Measurements from ENCODE around the gene SLC6A16.
"Not testable (repeated sequence)": the region's sequence is repeated elsewhere in the genome, so short reads cannot be mapped to it uniquely, and the experiment has no call there.

The SLC6A16 gene

DNA sequence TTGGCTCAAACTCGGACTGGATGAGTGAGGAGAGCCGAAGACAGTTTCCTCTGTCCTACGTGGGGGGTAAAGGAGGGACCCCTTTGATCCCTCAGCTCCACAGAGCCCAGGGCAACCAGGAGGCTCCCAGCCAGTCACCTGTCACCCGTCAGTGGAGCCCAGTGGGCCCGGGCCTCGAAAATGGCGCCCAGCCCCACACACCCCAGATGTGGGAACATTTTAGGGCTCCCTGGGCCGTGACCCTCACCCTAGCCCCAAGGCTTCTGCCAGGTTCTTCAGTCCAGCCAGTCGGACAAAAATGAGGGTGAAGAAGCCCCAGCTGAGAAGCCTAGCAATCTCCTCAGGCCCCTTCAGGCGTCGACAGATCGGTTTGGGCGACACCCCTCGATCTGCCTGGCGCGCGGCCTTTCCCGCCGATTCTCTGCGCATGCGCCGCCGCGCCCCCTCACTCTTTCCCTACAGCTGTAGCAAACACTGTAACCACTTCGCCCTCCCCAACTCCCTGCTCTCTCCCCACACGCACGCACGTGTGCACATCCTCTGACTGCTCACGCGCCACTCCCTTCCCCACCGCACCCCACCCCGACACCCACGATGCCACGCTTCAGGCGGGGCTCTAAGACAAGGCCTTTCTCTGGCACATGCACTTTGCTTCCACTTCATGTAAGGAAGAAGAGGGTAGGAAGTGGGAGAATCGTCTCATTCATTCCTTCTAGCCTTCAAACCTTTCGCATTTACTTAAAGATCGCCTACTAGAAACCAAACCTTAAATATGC is at the start of gene SLC6A16:
Gene SLC6A16 (minus strand): TSS at position 391 of the 776 bp plus-strand sequence. CDS start 13,844 bp downstream, outside the sequence.
- no peak for DNase-seq (ENCODE audit: low read depth)

GRCh38 chr19:49373174-49373573 is 48.2 kb upstream of the SLC6A16 start:
- DNase-seq (ENCODE audit: low read depth) = not testable (repeated sequence)

- no peak for DNase-seq (ENCODE audit: low read depth)
Measured at GRCh38 chr19:49371184-49371583, 46.2 kb upstream of the SLC6A16 start.

GRCh38 chr19:49368711-49369358 is 43.8 kb upstream of the SLC6A16 start:
- DNase-seq (ENCODE audit: low read depth) = no peak

- DNase-seq (ENCODE audit: low read depth) = no peak
Measured at GRCh38 chr19:49366110-49366509, 41.1 kb upstream of the SLC6A16 start.

DNA sequence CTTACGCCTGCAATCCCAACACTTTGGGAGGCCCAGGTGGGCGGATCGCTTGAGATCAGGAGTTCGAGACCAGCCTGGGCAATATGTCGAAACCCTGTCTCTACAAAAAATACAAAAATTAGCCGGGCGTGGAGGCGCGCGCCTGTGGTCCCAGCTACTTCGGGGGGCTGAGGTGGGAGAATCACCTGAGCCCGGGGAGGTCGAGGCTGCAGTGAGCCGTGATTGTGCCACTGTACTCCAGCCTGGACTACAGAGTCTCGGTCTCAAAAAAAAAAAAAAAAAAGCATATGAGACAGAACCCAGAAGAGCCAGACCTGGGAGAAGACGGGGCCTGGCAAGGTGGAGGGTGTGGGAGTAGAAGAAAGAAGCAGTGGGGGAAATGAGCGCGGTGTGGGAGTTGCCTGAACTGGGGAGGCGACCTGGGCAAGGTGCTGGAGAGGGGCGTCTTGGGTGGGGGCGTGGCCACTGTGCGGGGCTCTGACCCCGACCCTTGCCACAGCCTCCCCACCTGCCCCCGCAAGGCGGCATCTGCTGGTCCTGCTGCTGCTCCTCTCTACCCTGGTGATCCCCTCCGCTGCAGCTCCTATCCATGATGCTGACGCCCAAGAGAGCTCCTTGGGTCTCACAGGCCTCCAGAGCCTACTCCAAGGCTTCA is 39.2 kb upstream of the SLC6A16 start:
- DNase-seq (ENCODE audit: low read depth) = no peak

DNA sequence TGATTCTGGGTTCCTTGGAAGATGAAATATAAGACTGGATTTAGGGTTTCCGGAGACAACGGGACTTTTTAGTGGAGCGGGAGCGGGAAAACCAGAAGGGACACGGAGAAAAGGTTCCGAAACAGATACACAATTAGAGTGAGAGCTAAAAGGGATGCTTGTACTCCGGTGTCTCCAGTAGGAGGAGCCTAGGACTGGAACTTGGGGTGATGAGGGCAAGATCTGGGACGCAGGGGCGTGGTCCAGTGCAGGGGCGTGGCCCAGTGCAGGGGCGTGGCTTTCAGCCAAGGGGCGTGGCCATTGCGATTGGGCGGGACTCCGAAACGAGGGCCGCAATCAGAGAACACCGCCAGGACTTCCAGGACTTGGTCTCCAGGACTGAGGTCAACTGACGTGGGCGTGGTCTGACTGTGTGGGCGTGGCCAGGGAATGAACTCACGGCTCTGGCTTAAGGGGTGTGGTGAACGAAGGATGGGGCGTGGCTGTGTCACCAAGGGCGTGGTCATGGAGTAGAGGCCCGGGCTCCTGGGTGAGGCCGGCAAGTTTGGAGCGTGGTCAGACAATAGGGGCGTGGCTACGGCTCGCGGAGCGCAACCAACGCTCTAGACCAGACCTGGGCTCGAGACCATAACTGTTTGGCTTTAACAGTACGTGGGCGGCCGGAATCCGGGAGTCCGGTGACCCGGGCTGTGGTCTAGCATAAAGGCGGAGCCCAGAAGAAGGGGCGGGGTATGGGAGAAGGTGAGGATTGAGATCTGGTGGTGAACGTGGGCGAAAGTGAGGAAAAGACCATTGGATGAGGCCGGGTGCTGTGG is 38.5 kb upstream of the SLC6A16 start, which contains the start of gene DKKL1:
Gene DKKL1 (plus strand): TSS at position 610 of the 815 bp plus-strand sequence. CDS start 122 bp downstream, at position 732.
- peak; percentile 36 for DNase-seq (ENCODE audit: low read depth)

- no peak for DNase-seq (ENCODE audit: low read depth)
Measured at GRCh38 chr19:49362929-49363267, 37.9 kb upstream of the SLC6A16 start.

DNA sequence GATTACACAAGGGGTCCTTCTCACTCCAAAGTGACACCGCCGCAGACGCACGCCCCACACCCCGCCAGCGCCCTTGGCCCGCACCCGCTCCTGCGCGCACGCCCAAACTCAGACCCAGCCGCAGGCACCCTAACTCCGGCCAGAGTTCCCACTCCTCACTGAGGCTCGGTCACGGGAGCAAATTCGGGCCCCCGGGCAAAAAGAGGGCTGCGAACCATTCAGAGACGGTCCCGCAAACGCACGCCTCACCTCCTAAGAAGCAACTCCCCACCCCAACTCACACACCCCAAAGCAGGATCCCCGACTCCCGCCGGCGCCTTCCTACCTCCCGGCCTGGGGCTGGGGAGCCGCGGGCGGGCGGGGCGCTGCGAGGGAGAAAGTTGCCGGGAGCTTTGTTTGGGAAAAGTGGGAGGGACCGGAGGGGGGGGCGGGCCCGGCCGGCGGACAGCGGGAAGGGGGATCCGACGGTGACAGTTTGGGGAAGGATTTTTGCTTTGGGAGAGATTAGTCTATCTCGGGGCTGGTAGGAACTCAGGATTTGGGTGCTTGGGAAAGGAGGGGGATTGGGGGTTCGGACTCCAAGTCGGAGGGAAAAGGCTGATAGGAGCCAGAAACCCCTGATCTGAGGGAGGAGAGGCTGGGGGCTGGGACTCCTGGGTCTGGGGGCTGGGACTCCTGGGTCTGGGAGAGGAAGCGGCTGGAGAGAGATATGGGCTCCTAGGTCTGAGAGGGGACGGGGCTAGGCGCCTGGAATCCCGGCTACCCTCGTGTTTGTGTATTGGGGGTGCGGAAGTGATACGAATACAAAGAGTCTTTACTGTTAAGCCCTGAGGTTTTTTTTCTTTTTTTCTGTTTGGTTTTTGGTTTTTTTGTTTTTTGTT is 37.3 kb upstream of the SLC6A16 start, which contains the start of gene TEAD2:
Gene TEAD2 (minus strand): TSS at position 369 of the 881 bp plus-strand sequence. CDS start 2,341 bp downstream, outside the sequence.
- DNase-seq (ENCODE audit: low read depth) = no peak

DNA sequence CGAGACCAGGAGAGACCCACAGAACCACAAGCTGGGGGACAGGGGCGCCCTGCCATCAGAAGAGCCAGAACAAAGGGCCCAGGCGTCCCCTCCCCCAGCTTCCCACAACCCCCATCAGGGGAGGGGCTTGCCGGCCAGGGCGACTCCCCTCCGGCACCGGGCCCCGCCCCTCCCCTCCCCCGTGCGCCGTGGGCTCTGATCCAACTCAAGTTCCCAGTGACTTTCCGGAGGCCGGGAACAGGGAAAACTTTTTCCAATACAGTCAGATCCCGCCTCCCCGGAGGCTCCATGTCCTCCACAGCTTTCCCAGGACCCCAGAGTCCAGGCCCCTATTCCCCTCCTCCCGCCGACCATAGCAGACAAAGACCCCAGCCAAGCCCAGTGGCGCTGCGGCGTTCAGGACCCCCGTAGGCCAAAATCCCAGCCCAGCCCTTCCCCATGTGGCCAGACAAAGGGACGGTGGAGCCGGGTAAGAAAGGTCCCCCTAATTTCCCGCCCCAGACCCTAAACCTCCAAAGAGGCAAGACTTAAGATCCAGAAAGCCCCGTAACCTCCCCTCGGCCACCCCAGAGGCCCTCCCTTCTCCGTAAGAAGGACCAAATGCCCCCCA is 36.6 kb upstream of the SLC6A16 start:
- DNase-seq (ENCODE audit: low read depth) = no peak

DNA sequence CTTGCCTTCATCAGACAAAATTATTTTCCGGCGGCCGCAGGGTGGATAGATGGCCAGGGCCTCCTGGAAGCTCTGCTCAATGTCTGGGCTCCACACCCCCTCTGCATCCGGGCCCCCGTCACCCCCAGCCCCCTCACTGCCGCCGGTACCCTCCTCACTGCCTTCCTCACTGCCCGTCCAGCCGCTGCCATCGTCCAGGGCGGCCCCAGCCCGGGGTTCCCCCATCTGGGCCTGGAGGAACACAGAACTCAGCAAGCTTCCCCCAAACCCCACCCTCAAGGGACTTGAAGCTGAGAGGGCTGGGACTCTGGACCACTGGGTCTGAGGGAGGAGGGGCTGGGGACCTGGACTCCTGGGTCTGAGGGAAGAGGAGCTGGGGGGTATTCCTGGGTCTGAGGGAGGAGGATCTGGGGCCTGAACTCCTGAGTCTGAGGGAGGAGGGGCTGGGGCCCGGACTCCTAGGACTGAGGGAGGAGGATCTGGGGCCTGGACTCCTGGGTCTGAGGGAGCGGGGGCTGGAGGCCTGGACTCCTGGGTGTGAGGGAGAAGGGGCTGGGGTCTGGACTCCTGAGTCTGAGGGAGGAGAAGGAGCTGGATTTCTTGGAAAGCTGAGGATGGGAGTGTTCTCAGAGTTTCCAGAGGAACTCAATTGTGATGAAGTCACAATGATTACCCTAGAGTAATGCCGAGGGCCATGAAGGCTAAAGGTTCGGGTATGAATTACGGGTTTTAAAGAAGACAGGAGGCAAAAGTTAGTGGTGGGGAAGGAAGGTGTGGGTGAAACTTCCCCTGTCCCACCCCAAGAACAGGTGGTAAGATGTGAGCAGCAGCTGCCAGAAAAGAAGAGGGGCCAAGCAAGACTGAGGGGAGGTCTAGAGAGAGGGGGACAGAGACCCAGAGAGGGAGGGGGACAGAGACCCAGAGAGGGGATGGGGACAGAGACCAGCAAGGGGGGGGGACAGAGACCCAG is 35.1 kb upstream of the SLC6A16 start:
- no peak for DNase-seq (ENCODE audit: low read depth)

- no peak for DNase-seq (ENCODE audit: low read depth)
Measured at GRCh38 chr19:49357186-49357585, 32.2 kb upstream of the SLC6A16 start.

DNA sequence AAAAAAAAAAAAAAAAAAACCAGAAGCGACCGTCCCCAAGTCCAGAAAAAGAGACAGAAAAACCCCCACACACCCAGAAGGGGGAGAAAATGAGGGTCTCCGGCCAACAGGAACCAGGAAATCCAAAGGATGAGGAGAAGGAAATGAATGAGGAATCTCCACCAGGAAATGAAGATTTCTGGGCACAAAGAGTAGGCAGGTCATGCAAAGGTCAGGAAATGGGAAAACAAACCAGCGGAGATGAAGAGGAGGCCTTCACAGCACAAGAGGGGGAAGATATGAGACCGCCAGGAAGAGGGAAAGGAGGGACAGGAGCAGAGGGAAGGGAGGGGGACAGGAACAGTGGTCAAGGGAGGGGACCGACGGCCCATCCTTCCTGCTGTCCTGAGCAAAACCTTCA is 31.4 kb upstream of the SLC6A16 start:
- DNase-seq (ENCODE audit: low read depth) = no peak

- no peak for DNase-seq (ENCODE audit: low read depth)
Measured at GRCh38 chr19:49355909-49356353, 30.9 kb upstream of the SLC6A16 start.

DNA sequence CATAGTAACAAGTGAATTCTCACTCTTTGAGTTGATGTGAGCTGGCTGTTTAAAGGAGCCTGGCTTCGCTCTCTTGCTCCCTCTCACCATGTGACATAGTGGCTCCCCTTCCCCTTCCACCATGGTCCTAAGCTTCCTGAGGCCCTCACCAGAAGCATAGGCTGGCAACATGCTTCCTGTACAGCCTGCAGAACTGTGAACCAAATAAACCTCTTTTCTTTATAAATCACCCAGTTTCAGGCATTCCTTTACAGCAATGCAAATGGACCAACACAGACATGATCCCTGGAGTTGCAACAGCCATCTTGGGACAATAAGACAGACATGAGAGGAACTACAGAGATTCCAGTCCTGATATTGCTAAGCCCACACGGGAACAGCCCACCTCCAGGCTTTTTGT is 24.6 kb upstream of the SLC6A16 start:
- no peak for DNase-seq (ENCODE audit: low read depth)

DNA sequence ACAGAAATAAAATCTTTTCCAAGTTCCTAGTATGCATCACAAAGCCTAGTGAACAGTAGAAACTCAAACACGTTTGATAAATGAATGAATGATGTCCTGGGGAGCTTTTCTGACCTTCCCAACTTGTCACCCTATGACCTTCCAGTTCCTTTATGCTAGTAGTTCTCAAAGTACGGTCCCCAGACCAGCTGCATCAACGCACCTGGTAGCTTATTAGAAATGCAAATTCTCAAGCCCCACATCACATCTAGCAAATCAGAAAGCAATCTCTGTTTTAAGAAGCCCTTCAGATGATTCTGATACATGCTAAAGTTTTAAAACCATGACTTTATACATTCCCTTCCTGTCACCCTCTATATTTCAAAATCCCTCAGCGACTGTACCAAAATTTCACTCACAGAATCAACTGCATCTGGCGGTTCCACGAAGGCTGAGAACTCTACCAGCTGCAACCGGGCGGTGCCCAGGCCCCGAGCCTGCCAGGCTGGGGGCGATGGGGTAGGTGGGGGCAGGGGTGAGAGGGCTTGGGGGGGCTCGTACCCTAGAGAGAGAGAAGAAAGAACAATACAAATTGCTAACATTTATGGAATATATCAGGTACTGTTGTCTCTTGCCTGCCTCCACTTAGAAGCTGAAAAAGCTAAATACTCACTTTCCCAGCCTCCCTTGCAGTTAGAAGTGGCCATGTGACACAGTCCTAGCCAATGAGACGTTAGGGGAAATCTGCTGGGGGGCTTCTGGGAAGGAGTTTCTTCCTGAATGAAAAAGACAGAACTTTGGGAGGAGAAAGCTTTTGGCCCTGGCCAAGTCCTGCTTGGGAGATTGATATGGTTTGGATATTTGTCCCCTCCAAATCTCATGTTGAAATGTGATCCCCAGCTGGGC is 23.6 kb upstream of the SLC6A16 start:
- DNase-seq (ENCODE audit: low read depth) = no peak

- no peak for DNase-seq (ENCODE audit: low read depth)
Measured at GRCh38 chr19:49347835-49348234, 22.8 kb upstream of the SLC6A16 start.

- DNase-seq (ENCODE audit: low read depth) = no peak
Measured at GRCh38 chr19:49347191-49347590, 22.2 kb upstream of the SLC6A16 start.

All from activated T-helper 1 cell treated with Interleukin-2 at 50 U/mL for 16 hours (primary cell).